Tibial nerve (tissue), 4 donors: Measurements from ENCODE around the gene ARHGEF37.
"Not testable (repeated sequence)": the region's sequence is repeated elsewhere in the genome, so short reads cannot be mapped to it uniquely, and the experiment has no call there.

Experiments
- CTCF ChIP-seq, 5 experiments: fragments of 200-600 bp in 3 of 5; fragments of 450-650 bp in 2 of 5; sonication (generic) in 3 of 5; IDR thresholded peaks; one replicate each; pipeline ENCODE4 v1.5.1; 2016 to 2019; ENCODE audit warnings: antibody characterized with exemption in 5 of 5, mild to moderate bottlenecking in 3 of 5, moderate library complexity in 2 of 5
- EP300 ChIP-seq, 2 donors: sonication (generic); formaldehyde crosslinking; IDR thresholded peaks; one replicate each; pipeline ENCODE4 v1.6.1; 2017; ENCODE audit warnings: antibody characterized with exemption in 2 of 2, mild to moderate bottlenecking in 1 of 2
- POLR2A ChIP-seq, 2 donors: fragments of 450-650 bp; IDR thresholded peaks; one replicate each; pipeline ENCODE4 v1.6.1; 2017; ENCODE audit warnings: antibody characterized with exemption in 2 of 2, mild to moderate bottlenecking in 2 of 2, moderate library complexity in 2 of 2

GRCh38 chr5:149535787-149536186 is 45.5 kb upstream of the ARHGEF37 start:
- TF ChIP-seq CTCF, POLR2A, EP300 (IDR thresholded peaks at IDR 0.05): not testable (repeated sequence)
